22Rv1 (cell line): ENCODE data around the gene ORC4.

Source experiments
- ZFX ChIP-seq: fragments of 450-650 bp; IDR thresholded peaks from 2 replicates; pipeline ENCODE4 v1.6.1; 2017; ENCODE audit warnings: antibody characterized with exemption, borderline replicate concordance
- TF ChIP-seq, protein P1 (sequence below): fragments of 450-650 bp; IDR thresholded peaks from 2 replicates; pipeline ENCODE4 v1.5.1; 2017; ENCODE audit warnings: mild to moderate bottlenecking

DNA sequence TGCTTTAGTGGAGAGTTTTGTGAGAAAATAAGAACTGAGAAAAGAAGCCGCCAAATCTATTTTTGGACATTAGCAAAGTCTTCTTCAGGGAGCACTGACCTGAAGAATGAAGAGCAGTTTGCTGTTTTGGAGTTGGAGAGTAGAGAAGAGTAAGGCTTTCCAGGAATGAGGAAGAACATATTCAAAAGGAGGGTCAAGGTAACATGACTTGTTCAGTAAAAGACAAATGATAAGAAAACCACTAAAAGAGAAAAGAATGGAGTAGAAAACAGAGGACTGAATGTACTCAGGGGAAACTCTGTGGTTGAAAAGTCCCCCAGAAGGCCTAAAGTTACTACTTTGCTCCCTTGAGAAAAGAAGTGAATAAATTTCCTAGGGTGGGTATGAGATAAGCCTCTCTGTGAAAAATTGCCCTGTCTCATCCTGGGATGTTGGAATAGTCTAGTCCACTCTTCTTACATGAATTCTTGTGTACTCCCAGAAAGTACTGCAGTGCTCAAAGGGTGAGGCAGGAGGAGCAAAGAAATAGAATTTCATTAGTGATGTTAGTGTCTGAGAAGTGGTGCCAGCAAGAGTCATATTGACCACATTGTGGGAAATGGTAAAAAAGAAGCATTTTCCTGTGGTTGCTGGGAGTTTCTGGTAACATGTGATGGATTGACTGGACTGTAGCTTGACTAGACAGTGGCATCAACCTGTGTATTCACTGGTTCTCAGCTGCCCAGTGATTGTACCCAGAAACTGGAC is 28.1 kb upstream of the ORC4 start:
- TF ChIP-seq, protein P1, sequence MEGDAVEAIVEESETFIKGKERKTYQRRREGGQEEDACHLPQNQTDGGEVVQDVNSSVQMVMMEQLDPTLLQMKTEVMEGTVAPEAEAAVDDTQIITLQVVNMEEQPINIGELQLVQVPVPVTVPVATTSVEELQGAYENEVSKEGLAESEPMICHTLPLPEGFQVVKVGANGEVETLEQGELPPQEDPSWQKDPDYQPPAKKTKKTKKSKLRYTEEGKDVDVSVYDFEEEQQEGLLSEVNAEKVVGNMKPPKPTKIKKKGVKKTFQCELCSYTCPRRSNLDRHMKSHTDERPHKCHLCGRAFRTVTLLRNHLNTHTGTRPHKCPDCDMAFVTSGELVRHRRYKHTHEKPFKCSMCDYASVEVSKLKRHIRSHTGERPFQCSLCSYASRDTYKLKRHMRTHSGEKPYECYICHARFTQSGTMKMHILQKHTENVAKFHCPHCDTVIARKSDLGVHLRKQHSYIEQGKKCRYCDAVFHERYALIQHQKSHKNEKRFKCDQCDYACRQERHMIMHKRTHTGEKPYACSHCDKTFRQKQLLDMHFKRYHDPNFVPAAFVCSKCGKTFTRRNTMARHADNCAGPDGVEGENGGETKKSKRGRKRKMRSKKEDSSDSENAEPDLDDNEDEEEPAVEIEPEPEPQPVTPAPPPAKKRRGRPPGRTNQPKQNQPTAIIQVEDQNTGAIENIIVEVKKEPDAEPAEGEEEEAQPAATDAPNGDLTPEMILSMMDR: no peak
- TF ChIP-seq ZFX: no peak
